ENCODE measurements around the gene ZNF48.
"Not testable (repeated sequence)": the region's sequence is repeated elsewhere in the genome, so short reads cannot be mapped to it uniquely, and the experiment has no call there.

DNA sequence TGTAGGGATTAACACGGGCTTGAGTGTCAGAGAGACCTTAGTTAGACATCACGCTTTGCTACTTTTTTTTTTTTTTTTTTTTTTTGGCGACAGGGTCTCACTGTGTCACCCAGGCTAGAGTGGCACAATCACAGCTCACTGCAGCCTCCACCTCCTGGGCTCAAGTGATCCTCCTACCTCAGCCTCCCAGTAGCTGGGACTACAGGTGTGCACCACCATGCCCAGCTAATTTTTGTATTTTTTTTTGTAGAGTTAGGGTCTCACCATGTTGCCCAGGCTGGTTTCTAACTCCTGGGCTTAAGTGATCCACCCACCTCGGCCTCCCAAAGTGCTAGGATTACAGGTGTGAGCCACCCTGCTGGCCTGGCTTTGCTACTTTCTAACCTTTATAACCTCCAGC lies 1.4 kb downstream of the ZNF48 start:
- TF ChIP-seq, protein P1, sequence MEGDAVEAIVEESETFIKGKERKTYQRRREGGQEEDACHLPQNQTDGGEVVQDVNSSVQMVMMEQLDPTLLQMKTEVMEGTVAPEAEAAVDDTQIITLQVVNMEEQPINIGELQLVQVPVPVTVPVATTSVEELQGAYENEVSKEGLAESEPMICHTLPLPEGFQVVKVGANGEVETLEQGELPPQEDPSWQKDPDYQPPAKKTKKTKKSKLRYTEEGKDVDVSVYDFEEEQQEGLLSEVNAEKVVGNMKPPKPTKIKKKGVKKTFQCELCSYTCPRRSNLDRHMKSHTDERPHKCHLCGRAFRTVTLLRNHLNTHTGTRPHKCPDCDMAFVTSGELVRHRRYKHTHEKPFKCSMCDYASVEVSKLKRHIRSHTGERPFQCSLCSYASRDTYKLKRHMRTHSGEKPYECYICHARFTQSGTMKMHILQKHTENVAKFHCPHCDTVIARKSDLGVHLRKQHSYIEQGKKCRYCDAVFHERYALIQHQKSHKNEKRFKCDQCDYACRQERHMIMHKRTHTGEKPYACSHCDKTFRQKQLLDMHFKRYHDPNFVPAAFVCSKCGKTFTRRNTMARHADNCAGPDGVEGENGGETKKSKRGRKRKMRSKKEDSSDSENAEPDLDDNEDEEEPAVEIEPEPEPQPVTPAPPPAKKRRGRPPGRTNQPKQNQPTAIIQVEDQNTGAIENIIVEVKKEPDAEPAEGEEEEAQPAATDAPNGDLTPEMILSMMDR (IDR thresholded peaks at IDR 0.05): not testable (repeated sequence)
- TF ChIP-seq POLR2A (IDR thresholded peaks at IDR 0.05): not testable (repeated sequence)
